ENCODE measurements around the gene CWC22.

The CWC22 gene

GRCh38 chr2:179910735-179911113 lies 96.4 kb downstream of the CWC22 start:
- no peak overlapping the region for H2BK5ac ChIP-seq (ENCODE audit: low read length)
- no peak overlapping the region for H2BK15ac ChIP-seq (ENCODE audit: low read length)
- no peaks in the 10 kb centered on the region for H3K36me3 ChIP-seq (replicated peaks in 1 of 2; ENCODE audit: control insufficient read depth in 2 of 2, insufficient read depth in 2 of 2, low read length in 2 of 2)
- H3K9me3 ChIP-seq (replicated peaks in 1 of 2; ENCODE audit: control insufficient read depth in 2 of 2, insufficient read depth in 1 of 2, low read depth in 1 of 2, low read length in 2 of 2) = no peaks in the 10 kb centered on the region
- H3K27ac ChIP-seq (replicated peaks; ENCODE audit: low read length) = no peak overlapping the region
- no peak overlapping the region for H3K18ac ChIP-seq (ENCODE audit: low read length)
- H2AK5ac ChIP-seq (ENCODE audit: low read depth, low read length) = no peak overlapping the region
- no peak overlapping the region for H3K4me2 ChIP-seq (ENCODE audit: insufficient read depth, low read length, poor library complexity, severe bottlenecking)
- no peak overlapping the region for H2AFZ ChIP-seq (ENCODE audit: low read length)
- DNase-seq (ENCODE audit: low spot score) = no peak
- H3K27me3 ChIP-seq (ENCODE audit: control insufficient read depth in 3 of 3, insufficient read depth in 3 of 3, low read depth in 1 of 3, low read length in 3 of 3) = no peaks in the 10 kb centered on the region
- no peak overlapping the region for H3K14ac ChIP-seq (ENCODE audit: low read length)
- H3K4me1 ChIP-seq (ENCODE audit: control insufficient read depth in 2 of 2, insufficient read depth in 1 of 2, low read depth in 1 of 2, low read length in 2 of 2) = peaks cover 0 to 3% of the 10 kb centered on the region in 2 donors
- H3K9ac ChIP-seq (ENCODE audit: low read depth, low read length, poor library complexity) = no peak overlapping the region
- no peak overlapping the region for H3K23ac ChIP-seq (ENCODE audit: low read depth, low read length, poor library complexity)
- H2BK120ac ChIP-seq (ENCODE audit: low read depth, low read length) = no peak overlapping the region
- WGBS, 2 donors (ENCODE audit: extremely low coverage in 2 of 2, insufficient read length in 2 of 2, insufficient replicate concordance in 1 of 2) = no CpG with 5 or more reads among the region's 3 CpGs
- no peak overlapping the region for H4K91ac ChIP-seq (ENCODE audit: low read depth, low read length, poor library complexity)
- H3K4ac ChIP-seq (ENCODE audit: low read length) = no peak overlapping the region
- no peak overlapping the region for H3K4me3 ChIP-seq (ENCODE audit: low read length in 2 of 2)
- H3K79me1 ChIP-seq (ENCODE audit: low read depth, low read length) = no peaks in the 10 kb centered on the region
- no peak overlapping the region for H2BK12ac ChIP-seq (ENCODE audit: low read length)
- H4K8ac ChIP-seq (ENCODE audit: low read depth, low read length) = no peak overlapping the region

GRCh38 chr2:179909845-179910734 lies 97.0 kb downstream of the CWC22 start:
- H4K8ac ChIP-seq (ENCODE audit: low read depth, low read length) = no peak overlapping the region
- H3K14ac ChIP-seq (ENCODE audit: low read length) = no peak overlapping the region
- no peak overlapping the region for H3K4me2 ChIP-seq (ENCODE audit: insufficient read depth, low read length, poor library complexity, severe bottlenecking)
- no peaks in the 10 kb centered on the region for H3K9me3 ChIP-seq (replicated peaks in 1 of 2; ENCODE audit: control insufficient read depth in 2 of 2, insufficient read depth in 1 of 2, low read depth in 1 of 2, low read length in 2 of 2)
- H3K4me3 ChIP-seq (ENCODE audit: low read length in 2 of 2) = no peak overlapping the region
- H2BK5ac ChIP-seq (ENCODE audit: low read length) = no peak overlapping the region
- no peak overlapping the region for H3K4ac ChIP-seq (ENCODE audit: low read length)
- H2AFZ ChIP-seq (ENCODE audit: low read length) = no peak overlapping the region
- H3K27me3 ChIP-seq (ENCODE audit: control insufficient read depth in 3 of 3, insufficient read depth in 3 of 3, low read depth in 1 of 3, low read length in 3 of 3) = no peaks in the 10 kb centered on the region
- H3K18ac ChIP-seq (ENCODE audit: low read length) = no peak overlapping the region
- DNase-seq (ENCODE audit: low spot score) = no peak
- no peaks in the 10 kb centered on the region for H3K36me3 ChIP-seq (replicated peaks in 1 of 2; ENCODE audit: control insufficient read depth in 2 of 2, insufficient read depth in 2 of 2, low read length in 2 of 2)
- H4K91ac ChIP-seq (ENCODE audit: low read depth, low read length, poor library complexity) = no peak overlapping the region
- no peak overlapping the region for H2AK5ac ChIP-seq (ENCODE audit: low read depth, low read length)
- H2BK120ac ChIP-seq (ENCODE audit: low read depth, low read length) = no peak overlapping the region
- no peak overlapping the region for H3K27ac ChIP-seq (replicated peaks; ENCODE audit: low read length)
- H3K23ac ChIP-seq (ENCODE audit: low read depth, low read length, poor library complexity) = no peak overlapping the region
- H3K9ac ChIP-seq (ENCODE audit: low read depth, low read length, poor library complexity) = no peak overlapping the region
- peaks cover 0 to 3% of the 10 kb centered on the region in 2 donors for H3K4me1 ChIP-seq (ENCODE audit: control insufficient read depth in 2 of 2, insufficient read depth in 1 of 2, low read depth in 1 of 2, low read length in 2 of 2)
- no peak overlapping the region for H2BK15ac ChIP-seq (ENCODE audit: low read length)
- H3K79me1 ChIP-seq (ENCODE audit: low read depth, low read length) = no peaks in the 10 kb centered on the region
- WGBS, 2 donors (ENCODE audit: extremely low coverage in 2 of 2, insufficient read length in 2 of 2, insufficient replicate concordance in 1 of 2) = no CpG with 5 or more reads among the region's 6 CpGs
- no peak overlapping the region for H2BK12ac ChIP-seq (ENCODE audit: low read length)

GRCh38 chr2:179900655-179901054 lies 106.4 kb downstream of the CWC22 start:
- Histone ChIP-seq H3K23ac (ENCODE audit: low read depth, low read length, poor library complexity) (no peak overlapping the region), H3K9ac (ENCODE audit: low read depth, low read length, poor library complexity) (no peak overlapping the region), H2BK120ac (ENCODE audit: low read depth, low read length) (no peak overlapping the region), H4K8ac (ENCODE audit: low read depth, low read length) (no peak overlapping the region), H3K36me3 (replicated peaks in 1 of 2; ENCODE audit: control insufficient read depth in 2 of 2, insufficient read depth in 2 of 2, low read length in 2 of 2) (no peaks in the 10 kb centered on the region), H3K4me3 (ENCODE audit: low read length in 2 of 2) (no peak overlapping the region), H2BK15ac (ENCODE audit: low read length) (no peak overlapping the region), H2BK5ac (ENCODE audit: low read length) (no peak overlapping the region), H3K14ac (ENCODE audit: low read length) (no peak overlapping the region), H3K27ac (replicated peaks; ENCODE audit: low read length) (no peak overlapping the region), H2AK5ac (ENCODE audit: low read depth, low read length) (no peak overlapping the region), H3K4me1 (ENCODE audit: control insufficient read depth in 2 of 2, insufficient read depth in 1 of 2, low read depth in 1 of 2, low read length in 2 of 2) (peaks cover 0 to 2% of the 10 kb centered on the region in 2 donors), H3K4ac (ENCODE audit: low read length) (no peak overlapping the region), H3K79me1 (ENCODE audit: low read depth, low read length) (no peaks in the 10 kb centered on the region), H3K18ac (ENCODE audit: low read length) (no peak overlapping the region), H4K91ac (ENCODE audit: low read depth, low read length, poor library complexity) (no peak overlapping the region), H3K27me3 (ENCODE audit: control insufficient read depth in 3 of 3, insufficient read depth in 3 of 3, low read depth in 1 of 3, low read length in 3 of 3) (peaks cover 0 to 3% (median 0%) of the 10 kb centered on the region in 3 experiments), H2BK12ac (ENCODE audit: low read length) (no peak overlapping the region), H3K4me2 (ENCODE audit: insufficient read depth, low read length, poor library complexity, severe bottlenecking) (no peak overlapping the region), H2AFZ (ENCODE audit: low read length) (no peak overlapping the region), H3K9me3 (replicated peaks in 1 of 2; ENCODE audit: control insufficient read depth in 2 of 2, insufficient read depth in 1 of 2, low read depth in 1 of 2, low read length in 2 of 2) (no peaks in the 10 kb centered on the region)
- DNase-seq (ENCODE audit: low spot score) = no peak
- no CpG with 5 or more reads among the region's 5 CpGs for WGBS, 2 donors (ENCODE audit: extremely low coverage in 2 of 2, insufficient read length in 2 of 2, insufficient replicate concordance in 1 of 2)

GRCh38 chr2:179899666-179900065 lies 107.4 kb downstream of the CWC22 start:
- Histone ChIP-seq H3K4ac (ENCODE audit: low read length) (no peak overlapping the region), H2BK5ac (ENCODE audit: low read length) (no peak overlapping the region), H3K36me3 (replicated peaks in 1 of 2; ENCODE audit: control insufficient read depth in 2 of 2, insufficient read depth in 2 of 2, low read length in 2 of 2) (no peaks in the 10 kb centered on the region), H3K9me3 (replicated peaks in 1 of 2; ENCODE audit: control insufficient read depth in 2 of 2, insufficient read depth in 1 of 2, low read depth in 1 of 2, low read length in 2 of 2) (no peaks in the 10 kb centered on the region), H3K27me3 (ENCODE audit: control insufficient read depth in 3 of 3, insufficient read depth in 3 of 3, low read depth in 1 of 3, low read length in 3 of 3) (peaks cover 0 to 6% (median 0%) of the 10 kb centered on the region in 3 experiments), H2AK5ac (ENCODE audit: low read depth, low read length) (no peak overlapping the region), H3K9ac (ENCODE audit: low read depth, low read length, poor library complexity) (no peak overlapping the region), H3K4me3 (ENCODE audit: low read length in 2 of 2) (no peak overlapping the region), H4K8ac (ENCODE audit: low read depth, low read length) (no peak overlapping the region), H3K14ac (ENCODE audit: low read length) (no peak overlapping the region), H3K4me2 (ENCODE audit: insufficient read depth, low read length, poor library complexity, severe bottlenecking) (no peak overlapping the region), H3K27ac (replicated peaks; ENCODE audit: low read length) (no peak overlapping the region), H3K23ac (ENCODE audit: low read depth, low read length, poor library complexity) (no peak overlapping the region), H2BK12ac (ENCODE audit: low read length) (no peak overlapping the region), H3K79me1 (ENCODE audit: low read depth, low read length) (no peaks in the 10 kb centered on the region), H3K18ac (ENCODE audit: low read length) (no peak overlapping the region), H4K91ac (ENCODE audit: low read depth, low read length, poor library complexity) (no peak overlapping the region), H2AFZ (ENCODE audit: low read length) (no peak overlapping the region), H3K4me1 (ENCODE audit: control insufficient read depth in 2 of 2, insufficient read depth in 1 of 2, low read depth in 1 of 2, low read length in 2 of 2) (peaks cover 0 to 2% of the 10 kb centered on the region in 2 donors), H2BK120ac (ENCODE audit: low read depth, low read length) (no peak overlapping the region), H2BK15ac (ENCODE audit: low read length) (no peak overlapping the region)
- DNase-seq (ENCODE audit: low spot score) = no peak
- no CpG with 5 or more reads among the region's 1 CpG for WGBS, 2 donors (ENCODE audit: extremely low coverage in 2 of 2, insufficient read length in 2 of 2, insufficient replicate concordance in 1 of 2)

All from neuronal stem cell (in vitro differentiated cells).